Midbrain (tissue), 1 donor: ENCODE measurements around the gene NCAM1.

Experiments used
- DNase-seq: peaks from one replicate; lab custom pipeline; 2025; lab: John Stamatoyannopoulos, UW

The NCAM1 gene

DNA sequence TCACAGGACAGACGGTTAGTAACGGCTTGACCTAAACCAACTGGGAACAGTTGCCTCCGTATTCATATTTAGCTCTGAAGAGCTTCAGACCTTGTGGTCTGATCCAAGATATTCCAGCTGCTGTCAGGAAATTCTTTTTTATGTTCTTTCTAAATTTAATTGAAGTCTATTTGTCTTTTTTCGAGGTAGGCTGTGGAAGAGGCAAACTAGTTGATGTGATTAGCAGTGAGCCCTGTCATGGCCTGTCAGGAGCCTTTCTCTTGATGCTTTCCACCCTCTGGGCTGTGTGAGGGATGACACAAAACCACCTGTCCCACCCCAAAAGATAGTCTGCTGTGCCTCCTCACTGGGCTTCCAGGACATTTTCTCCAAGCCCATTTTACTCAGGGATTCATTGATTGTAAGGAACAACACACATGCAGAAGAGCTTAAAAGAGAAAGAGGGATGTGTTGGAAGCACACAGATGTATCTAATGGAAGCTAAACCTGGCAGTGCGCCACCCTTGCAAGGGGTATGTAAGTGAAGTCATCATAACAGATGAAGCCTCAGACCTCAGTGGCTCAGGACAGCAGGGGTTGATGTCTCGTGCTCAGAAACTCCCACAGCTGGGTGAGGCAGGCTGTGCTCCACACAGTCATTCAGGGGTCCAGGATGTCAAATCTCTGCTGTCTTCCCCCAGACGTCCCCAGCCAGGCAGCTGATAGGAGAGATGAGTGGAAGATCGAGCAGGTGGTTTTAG is 170.0 kb downstream of the NCAM1 start:
- DNase-seq = no peak

DNA sequence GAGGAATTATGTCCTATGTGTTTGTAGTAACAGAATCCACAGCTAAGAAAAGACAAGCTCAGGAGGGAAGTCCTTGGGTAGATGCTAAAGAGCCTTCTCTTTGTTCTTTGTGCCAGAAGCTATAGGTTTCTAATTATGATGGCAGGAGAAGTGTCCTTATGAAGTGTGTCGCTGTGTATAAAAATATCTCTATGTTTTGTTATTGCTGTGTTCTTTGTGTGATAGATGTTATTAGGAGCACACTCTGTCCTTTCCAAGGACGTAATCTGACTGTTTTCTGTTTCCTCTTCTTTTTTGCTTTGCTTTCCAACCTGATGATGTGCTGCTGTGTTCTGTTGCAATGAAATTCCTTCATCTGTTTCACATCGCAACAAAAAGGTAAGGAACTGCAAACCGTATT is 171.9 kb downstream of the NCAM1 start:
- DNase-seq = no peak

DNA sequence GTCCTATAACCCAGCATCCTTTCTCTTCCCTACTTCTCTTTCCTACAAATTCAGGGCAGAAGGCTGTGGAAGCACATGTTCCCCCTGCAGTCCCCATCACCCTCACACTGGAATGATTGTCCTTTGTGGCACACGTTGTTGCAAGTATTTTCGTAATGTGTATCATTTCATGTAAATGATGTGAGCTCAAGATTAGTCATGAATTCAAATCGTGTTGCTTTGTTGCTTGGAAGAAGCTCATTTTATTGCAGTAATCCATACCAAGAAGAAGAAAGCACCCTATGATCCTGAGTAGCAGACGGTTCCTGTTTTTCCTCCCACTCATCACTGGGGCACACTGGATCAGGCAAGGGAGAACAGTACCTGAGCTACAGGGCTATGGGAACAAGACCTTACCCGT is 173.4 kb downstream of the NCAM1 start:
- DNase-seq = no peak

DNA sequence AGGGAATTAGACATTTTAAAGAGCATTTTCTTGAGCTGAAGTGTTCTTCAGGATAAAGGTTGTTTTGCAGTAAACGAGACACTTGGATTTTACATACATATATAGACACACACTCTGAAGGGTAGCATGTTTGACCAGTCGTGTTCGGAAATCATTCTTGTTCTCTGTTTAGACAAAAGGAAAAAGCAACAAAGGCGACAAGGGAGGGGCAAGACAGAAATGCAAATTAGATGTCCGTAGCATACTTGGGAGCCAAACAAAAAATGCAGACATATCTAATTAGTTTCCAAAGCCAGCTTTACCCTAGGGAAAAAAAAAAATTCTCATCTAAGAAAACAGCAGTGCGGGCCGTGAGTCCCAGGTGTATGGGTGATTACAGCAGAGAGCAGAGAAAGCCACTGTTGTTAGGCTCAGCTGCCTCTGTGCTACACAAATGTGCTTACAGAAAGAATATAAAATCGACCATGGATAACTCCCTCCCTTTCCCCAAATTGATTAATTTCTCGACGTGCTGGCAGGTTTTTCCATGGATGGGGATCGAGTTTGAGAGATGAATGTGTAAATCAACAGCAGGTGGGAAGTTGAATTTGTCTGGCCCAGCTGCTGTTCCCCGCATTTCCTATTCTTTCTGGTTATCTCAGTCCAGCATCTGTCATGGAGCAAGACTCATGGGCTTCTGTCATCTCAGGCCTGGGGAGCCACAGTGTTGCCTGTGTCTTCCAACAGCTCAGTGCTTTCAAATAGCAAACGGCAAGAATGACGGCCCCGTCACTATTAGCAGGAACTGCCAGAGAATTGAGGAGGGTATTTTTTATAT is 176.7 kb downstream of the NCAM1 start:
- peak; percentile 46 for DNase-seq

DNA sequence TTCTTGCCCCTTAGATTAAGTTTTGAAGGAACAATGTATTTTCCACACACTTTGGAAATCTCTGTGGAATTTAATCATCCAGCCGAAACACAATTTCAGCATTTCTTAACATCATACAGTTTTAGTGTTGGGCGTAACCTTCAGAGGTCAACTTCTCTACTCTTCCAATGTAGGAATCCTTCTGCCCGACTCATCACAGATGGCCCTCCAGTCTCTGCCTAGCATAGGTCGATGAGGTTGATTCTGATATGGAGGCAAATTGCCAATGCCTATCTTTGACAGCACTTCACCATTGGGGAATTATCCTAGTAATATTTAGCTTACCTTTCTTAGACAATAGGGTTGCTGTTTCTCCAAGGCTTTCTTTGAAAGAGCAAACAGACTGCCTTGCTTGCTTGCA is 177.5 kb downstream of the NCAM1 start:
- no peak for DNase-seq

DNA sequence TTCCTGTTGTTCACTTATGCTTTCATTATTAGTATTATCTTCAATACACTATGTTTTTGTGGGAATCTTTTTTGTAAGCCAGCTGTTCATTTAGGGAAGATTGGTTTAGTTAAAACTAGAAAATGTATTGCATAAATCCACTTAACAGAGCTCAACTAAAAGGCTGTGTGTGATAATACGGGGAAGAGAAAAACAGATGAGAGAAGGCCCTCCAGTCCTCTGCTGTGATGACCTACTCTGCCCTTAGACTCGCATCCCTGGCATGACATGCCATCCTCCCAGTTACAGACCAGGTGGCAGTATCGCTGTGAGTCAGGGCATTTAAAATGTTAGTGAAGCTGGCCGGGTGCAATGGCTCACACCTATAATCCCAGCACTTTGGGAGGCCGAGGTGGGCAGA is 179.8 kb downstream of the NCAM1 start:
- no peak for DNase-seq

DNA sequence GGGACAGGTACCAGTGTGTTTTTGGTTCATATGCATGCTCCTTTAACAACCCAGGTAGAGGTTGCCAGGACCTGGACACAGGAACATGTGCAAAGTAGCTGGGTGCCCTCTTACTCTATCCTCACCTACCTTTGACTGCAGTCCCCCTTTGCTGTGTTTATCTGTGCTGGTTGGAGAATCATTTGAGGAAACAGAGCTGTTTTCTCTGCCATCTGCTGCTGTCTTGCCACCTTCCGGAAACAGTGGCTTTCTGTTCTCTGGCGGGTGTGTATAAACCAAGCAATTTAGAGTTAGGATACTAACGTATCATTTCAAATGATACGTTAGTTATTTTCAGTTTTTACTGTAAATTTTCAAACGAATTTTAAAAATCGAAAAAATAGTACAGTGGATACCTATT is 181.3 kb downstream of the NCAM1 start:
- DNase-seq = no peak

DNA sequence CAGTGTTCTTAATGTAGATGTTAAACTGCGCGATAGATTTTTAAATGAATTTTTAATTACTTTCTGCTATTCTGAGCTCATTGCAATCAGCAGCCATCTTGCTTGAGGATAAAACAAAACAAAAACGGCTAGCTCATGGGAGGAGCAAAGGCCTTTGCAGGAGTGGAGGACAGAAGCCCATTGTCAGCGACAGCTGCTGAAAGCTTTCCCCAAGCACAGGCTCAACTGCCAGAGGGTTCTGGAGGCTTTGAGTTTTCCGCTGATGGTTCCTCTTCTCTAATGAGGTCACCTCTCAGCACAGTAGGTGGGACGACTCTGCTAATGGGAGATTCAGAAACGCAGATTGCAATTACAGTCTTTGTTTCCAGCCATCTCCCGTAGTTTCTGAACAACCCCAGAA is 186.0 kb downstream of the NCAM1 start:
- DNase-seq = peak; percentile 88

DNA sequence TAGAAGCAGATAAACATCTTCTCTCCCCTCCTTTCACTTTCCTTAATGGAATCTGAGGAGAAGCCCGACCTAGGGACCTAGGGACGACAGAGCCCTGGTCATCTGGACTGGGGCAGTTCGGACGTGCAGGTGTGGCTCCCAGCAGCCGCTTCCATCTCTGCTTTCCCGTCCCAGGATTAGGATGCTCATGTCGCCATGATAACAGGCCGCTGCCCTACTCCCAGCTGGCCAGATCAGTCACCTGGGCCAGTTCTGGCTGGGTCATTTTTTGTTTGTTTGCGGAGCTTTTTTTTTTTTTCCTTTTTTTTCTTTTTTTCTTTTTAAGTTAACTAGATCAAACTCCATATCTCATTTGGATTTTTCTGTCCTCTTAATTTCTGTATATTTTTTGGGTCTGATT is 186.9 kb downstream of the NCAM1 start:
- DNase-seq = no peak

DNA sequence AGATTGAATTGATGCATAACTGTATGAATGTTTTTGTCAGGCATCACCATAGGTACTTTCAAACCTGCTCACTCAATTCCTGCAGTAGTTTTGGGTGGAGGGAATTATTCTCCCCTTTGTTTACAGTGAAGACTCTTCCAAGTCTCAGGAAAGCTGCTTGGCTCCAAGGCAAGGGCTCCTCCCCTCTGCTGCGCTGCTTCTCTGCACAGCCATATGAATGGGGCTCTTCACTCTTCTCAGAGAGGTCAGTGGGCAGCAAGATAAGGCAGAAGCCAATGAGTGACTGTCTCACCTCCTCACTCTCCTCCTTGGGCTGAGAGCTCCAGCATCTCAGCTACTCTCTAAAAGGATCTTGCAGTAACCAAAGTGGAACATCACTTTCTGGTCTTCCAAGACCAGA is 187.4 kb downstream of the NCAM1 start:
- DNase-seq = peak; percentile 39

DNA sequence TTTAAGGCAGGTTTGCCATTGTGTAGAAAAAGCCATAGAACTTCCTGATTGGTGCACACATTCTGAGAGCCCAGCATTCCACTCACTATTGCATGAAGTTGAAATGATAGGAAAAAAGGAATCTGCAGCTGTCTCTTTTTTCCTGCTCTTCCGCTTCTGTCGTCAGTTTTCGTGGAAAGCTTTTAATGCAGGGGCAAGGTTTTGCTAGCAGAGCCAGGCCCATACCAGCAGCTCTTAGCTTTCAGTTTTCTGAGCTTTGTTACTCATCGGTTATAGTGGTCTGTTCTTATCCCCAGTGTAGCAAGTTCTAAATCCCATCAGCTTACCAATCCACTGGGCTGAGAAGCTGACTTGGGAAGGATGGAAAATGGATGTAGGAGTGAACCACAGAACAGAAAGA is 190.3 kb downstream of the NCAM1 start:
- DNase-seq = no peak

DNA sequence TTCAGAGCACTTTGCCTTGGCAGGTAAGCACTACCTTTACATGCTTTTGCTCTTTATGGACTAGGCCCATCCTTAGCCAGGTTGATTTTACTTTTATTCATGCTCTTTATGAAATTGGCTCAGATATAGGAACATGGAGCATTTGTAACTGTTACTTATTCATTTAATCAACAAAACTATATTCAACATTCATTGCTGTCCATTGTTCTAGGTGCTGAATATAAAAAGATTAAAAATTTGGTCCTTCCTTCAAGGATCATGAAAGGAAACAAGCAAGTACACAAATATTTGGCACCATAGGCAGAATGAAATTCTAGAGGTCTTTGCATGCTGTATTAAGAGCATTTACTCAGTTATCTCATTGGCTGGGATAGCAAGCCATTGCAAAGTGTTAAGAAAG is 191.3 kb downstream of the NCAM1 start:
- DNase-seq = no peak

DNA sequence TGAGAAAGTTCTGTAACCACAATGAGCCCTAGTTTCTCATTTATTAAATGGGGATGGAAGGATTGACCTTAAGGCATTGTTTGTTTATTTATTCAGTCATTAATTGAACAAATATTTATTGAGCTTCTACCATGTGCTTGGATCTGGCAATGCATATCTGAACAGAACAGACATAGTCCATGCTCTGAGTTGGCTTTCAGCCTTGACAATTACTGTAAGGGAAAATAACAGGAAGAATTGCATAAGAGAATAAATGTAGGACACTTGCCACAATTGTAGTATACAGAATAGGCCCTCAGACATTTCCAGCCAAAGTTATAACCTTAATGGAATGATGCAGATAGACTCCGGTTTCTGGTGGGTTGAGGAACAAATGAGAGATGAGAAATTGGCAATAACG is 192.6 kb downstream of the NCAM1 start:
- DNase-seq = no peak

DNA sequence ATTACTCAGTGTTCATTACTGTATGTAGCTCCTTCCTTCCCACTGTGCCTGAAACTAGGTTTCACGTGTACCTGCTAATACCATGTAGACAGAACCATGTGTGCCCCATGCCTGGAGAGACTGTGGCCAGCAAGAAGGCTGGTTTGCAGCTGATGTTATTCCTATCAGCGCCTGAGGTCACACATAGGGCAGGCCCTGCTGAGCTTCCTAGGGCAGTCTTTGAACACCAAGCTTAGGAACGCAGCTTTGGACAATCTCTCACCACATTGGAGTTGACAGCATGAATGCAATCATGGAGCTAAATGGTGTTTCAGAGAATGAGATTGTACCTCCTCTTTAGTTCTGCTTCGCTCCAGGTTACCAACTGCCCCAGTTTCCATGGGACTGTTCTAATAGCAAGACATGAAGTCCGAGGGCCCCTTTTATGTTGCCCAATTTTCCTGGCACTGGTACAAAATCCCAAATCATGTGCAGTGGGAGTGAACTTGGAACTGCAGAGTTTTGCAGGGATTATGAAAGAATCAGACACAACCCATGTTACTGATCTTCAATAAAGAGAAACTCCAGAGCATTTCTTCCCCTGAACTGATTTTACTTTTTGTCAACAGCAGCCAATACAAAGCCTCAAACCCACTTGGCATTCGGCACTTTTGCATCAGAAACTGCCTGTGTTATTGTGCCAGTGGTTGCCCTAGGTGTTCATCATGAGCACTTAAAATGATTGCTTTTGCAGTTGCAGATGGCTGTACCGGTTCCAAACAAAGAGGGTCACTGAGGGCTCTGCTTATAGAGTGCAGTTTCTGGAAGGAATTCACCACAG is 199.0 kb downstream of the NCAM1 start:
- DNase-seq = peak; percentile 47

DNA sequence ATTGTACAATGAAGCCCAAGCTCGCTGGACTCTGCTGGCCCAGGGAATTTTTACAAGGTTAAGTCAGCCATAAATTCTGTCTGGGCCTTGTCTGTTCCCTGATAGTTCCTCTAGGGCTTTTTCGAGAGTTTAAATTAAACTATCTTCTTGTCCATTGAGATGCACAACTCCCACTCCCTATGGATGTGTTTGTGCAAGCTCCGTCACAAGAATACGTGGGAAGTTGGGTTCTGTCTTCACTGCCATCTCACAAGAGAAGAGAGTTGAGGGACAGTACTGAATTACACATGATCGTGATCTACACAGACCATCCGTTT is 199.5 kb downstream of the NCAM1 start:
- no peak for DNase-seq

DNA sequence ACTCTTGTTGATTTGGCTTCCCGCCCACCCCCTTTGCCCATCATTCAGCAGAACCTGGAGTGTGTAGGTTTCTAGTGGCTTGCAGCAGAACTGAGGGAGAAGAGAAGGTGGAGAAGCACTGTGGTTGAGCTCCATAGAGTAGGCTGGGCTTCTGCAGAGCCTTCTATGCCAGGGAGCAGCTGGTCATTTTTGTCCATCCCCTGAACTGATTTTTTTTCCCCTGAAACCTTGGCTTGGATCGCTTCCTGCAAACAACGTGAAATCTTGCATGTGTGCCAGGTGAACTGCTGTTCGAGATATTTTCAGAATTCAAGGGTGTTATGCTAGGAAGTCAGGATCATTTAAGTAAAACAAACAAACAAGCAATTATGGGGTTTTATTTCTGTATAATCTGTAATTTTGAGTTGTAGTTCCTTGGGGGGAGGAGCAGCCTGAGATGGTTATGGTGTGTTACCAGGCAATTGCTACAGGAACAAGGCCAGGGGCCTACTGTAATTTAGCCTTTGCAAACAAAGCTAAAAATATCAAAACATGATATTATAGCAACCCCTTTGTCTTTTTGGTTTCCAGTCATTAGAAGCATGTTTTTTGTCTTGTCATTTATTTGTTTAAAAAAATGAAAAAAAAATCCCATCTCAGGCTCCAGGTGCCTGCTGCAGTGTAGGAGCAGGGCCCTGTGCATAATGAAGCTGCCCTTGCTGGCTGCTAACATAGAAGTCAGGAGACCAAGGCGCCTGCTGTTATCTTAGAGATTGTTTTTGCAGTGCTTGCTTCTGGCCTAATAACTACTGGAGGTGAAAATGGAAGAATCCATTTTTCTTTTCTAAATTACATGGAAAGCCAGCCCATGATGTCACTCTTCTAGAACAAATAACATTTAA is 200.7 kb downstream of the NCAM1 start:
- no peak for DNase-seq

DNA sequence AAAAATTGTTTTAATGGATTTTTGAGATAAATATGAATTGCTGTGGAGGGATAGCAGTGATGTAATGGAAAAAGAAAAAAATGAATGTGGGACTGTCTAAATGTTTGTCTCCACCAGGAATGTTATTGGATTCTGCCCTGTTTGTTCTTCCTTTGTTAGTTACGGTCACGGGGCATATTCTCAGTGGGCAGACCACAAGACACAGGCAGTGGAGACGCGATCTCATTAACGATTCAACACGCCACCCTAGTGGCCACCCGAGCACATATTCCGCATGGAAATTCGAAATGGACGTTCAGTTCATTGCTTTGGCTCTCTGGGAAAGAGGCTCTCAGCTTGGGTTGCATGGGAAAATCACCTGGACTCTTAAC is 201.4 kb downstream of the NCAM1 start:
- DNase-seq = peak; percentile 86

DNA sequence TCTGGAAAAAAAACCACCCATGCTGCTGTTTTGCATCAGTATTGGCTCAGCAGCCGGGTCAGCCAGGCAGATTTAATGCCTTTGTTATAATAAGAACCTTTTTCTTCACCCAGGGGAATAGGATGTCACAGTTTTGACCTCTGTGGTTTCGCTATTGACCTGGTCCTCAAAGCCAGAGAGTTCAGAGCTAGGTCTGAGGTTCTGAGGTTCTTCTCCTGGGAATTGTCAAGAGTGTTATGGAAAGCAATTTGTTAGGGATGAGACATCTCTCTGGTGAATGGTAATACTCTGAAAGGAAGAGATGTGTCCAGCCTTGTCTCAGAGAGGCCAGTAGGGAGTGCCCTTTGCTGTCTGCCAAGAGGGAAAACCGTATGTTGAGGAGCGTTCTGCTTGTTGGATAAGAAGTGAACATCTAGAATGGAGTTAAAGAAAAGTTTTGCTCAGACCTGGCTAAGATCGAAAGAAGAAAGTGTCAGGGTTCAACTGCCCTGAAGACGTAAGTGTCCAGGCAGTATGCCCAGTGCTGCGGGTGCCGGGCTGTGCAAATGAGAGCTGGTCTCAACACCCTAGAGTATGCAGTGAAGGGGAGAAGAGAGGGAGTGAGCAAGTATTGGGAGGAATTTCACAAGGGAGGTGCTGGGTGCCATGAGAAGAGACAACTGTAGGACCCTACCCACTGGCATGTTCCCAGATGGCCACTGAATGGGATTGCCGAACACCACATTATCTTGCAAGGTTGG is 202.2 kb downstream of the NCAM1 start:
- peak; percentile 45 for DNase-seq

DNA sequence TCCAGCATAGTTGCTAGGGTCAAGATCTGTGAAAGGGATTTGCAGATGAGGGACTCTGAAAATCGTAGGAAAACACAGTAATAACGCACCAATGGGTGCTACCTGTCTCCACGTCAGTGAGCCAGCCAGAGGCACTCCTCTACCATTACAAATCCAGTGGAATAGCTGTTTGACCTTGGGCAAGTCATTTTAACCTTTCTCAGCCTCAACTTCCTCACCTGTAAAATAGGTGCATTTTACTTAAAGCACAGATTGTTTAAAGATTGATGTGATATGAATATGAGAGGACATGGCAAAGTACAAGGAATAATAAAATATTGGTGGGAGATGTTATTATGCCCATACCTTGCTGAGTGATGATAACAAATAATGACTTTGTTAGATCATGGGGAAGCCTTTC is 205.1 kb downstream of the NCAM1 start:
- DNase-seq = no peak

DNA sequence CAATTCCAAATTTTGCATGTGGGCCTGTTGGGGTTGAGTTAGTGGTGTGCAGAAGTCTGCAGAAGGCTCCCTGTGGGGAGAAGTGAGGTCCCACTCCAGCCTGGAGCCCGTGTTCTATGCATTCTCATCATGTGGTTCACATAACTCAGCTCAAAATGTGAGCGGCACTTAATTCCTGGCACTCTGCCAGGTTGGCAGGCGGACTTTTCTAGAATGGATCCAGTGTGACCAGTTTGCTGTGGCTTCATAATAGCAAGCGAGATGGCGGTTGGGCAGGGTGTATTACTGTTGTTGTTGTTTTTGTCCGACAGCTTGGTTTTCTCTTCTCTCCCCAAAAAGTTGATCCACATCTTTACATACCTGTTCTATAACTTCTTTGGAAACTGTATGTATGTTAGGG is 206.4 kb downstream of the NCAM1 start:
- DNase-seq = peak; percentile 24
